ENCODE measurements around the gene TRPM4.
"Not testable (repeated sequence)": the region's sequence is repeated elsewhere in the genome, so short reads cannot be mapped to it uniquely, and the experiment has no call there.

TRPM4 gene

DNA sequence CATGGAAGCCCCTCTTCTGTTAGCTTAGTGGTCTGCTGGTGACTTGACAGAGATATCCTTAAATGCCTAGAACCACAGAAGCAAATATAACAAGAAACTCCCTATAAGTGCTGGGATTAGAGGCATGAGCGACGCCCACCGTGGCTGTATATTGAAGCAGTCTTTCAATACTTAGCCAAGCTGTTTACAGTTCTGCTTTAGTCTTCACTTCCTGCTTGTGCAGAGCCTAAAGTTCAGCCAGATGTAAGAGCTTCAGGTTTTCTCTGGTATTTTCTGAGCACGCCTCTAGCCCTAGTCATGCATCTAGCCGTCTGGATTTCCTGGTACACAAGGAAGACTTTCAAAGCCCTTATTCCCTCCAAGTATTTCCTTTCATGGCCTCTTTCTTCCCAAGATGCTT lies 28.5 kb downstream of the TRPM4 start:
- no peak for DNase-seq (ENCODE audit: extremely low read depth in 1 of 2, low read depth in 1 of 2)

GRCh38 chr19:49188626-49189200 lies 31.1 kb downstream of the TRPM4 start:
- DNase-seq (ENCODE audit: extremely low read depth in 1 of 2, low read depth in 1 of 2), result no peak

DNA sequence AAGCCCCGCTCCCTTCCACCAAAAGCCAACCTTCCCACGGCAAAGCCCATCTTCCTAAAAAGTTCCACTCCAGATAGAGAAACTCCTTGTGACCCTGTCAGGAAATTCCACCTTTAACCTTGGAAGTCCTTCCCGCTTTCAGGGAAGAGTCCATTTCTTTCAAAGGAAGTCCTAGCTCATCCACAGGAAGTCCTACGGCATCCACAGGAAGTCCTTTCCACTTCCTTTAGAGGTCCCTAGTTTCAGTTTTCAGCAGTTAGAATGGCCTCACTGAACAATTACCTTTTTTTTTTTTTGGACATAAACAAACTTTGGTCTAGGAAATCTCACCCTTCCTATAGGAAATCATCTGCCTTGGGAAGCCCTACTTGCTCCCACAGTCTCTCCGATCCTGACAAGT lies 31.7 kb downstream of the TRPM4 start:
- no peak for DNase-seq (ENCODE audit: extremely low read depth in 1 of 2, low read depth in 1 of 2)

- DNase-seq (ENCODE audit: extremely low read depth in 1 of 2, low read depth in 1 of 2), result no peak
These were observed 33.2 kb downstream of the TRPM4 start for GRCh38 chr19:49190781-49191180.

- DNase-seq (ENCODE audit: extremely low read depth in 1 of 2, low read depth in 1 of 2), result no peak
These were observed 36.3 kb downstream of the TRPM4 start for GRCh38 chr19:49193822-49194394.

DNA sequence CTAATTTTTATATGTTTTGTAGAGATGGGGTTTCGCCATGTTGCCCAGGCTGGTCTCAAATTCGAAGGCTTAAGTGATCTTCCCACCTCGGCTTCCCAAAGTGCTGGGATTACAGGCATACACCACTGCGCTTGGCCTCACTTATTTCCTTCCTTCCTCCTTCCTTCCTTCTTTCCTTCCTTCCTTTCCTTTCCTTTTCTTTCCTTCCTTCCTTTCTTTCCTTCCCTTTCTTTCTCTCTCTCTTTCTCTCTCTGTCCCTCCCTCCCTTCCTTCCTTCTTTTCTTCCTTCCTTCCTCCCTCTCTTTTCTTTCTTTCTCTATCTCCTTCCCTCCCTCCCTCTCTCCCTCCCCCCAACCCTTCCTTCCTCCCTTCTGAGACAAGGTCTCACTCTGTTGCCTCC lies 36.8 kb downstream of the TRPM4 start:
- DNase-seq (ENCODE audit: extremely low read depth in 1 of 2, low read depth in 1 of 2), result no peak

- DNase-seq (ENCODE audit: extremely low read depth in 1 of 2, low read depth in 1 of 2), result no peak
These were observed 39.1 kb downstream of the TRPM4 start for GRCh38 chr19:49196527-49197240.

DNA sequence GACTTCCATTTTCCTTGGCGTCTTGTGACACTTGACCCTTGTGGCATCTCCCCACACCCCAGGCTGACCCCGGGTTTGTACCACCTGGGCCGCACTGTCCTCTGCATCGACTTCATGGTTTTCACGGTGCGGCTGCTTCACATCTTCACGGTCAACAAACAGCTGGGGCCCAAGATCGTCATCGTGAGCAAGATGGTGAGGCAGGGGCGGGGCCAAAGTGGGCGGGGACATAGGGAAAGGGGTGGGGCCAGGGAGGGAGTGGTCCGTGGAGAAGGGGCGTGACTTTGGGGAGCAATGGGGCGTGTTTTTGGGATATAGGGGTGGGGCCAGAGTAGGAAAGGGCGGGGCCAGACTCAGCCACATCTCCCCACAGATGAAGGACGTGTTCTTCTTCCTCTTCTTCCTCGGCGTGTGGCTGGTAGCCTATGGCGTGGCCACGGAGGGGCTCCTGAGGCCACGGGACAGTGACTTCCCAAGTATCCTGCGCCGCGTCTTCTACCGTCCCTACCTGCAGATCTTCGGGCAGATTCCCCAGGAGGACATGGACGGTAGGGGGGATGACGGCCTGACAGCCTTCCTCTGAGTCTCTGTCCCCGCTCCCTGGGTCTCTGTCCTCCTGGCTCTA lies 42.8 kb downstream of the TRPM4 start:
- DNase-seq (ENCODE audit: extremely low read depth in 1 of 2, low read depth in 1 of 2), result no peak

DNA sequence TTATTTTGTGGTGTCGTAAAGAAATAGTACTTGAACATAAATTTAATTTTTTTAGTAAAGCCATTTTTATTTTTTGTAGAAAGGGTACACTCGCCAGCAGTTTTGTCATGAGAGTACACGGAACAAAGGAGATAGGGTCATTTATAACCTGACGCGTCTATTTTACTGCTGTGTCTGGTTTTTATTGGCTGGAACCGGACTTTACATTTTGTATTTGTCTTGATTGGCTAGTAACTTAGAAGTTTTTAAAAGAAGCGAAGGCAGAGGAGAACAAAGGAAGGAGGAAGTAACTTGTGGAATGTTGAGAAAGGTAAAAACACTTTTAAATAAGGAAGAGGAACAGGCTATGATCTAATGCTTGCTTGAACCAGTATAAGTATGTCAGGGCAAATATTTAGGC lies 43.5 kb downstream of the TRPM4 start:
- DNase-seq (ENCODE audit: extremely low read depth in 1 of 2, low read depth in 1 of 2), result no peak

DNA sequence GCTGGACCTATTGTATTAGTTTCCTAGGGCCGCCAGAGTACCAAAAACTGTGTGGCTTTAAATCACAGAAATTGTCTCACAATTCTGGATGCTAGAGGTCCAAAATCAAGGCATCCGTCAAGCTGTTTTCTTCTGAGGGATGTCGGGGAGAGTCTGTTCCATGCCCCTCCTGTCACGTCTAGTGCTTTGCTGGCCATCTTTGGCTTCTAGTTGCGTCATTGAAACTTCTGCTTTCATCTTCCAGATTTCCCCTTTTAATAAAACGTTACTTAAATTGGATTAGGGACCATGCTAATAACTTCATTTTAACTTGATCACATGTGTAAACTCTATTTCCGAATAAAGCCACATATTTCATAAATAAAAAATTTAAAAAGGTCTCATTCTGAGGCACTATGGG lies 47.5 kb downstream of the TRPM4 start:
- no peak for DNase-seq (ENCODE audit: extremely low read depth in 1 of 2, low read depth in 1 of 2)

GRCh38 chr19:49209502-49209901 lies 51.9 kb downstream of the TRPM4 start:
- DNase-seq (ENCODE audit: extremely low read depth in 1 of 2, low read depth in 1 of 2), result not testable (repeated sequence)

DNA sequence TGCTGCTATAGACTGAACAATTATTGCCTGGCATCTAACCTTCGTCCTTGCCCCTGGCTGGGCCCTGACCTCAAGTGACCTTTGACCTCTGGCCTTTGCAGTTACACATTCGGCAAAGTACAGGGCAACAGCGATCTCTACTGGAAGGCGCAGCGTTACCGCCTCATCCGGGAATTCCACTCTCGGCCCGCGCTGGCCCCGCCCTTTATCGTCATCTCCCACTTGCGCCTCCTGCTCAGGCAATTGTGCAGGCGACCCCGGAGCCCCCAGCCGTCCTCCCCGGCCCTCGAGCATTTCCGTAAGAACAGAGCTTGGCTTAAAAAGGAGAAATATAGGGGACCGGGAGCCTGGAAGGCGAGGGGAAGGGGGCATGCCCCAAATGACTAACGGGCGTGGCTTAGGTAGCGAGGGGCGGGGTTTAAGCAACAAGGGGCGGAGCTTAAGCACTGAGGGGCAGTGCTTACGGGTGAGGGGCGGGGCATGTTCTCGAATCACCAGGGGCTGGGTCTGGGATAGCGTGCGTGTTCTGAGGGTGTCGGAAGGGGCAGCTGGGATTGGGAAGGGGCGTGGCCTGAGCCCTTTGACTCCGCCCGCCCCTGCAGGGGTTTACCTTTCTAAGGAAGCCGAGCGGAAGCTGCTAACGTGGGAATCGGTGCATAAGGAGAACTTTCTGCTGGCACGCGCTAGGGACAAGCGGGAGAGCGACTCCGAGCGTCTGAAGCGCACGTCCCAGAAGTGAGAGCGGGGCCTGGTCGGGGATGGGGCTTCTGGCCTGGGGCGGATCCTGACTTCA lies 52.7 kb downstream of the TRPM4 start:
- DNase-seq (ENCODE audit: extremely low read depth in 1 of 2, low read depth in 1 of 2), result no peak

GRCh38 chr19:49210901-49211451 lies 53.4 kb downstream of the TRPM4 start:
- DNase-seq (ENCODE audit: extremely low read depth in 1 of 2, low read depth in 1 of 2), result no peak

DNA sequence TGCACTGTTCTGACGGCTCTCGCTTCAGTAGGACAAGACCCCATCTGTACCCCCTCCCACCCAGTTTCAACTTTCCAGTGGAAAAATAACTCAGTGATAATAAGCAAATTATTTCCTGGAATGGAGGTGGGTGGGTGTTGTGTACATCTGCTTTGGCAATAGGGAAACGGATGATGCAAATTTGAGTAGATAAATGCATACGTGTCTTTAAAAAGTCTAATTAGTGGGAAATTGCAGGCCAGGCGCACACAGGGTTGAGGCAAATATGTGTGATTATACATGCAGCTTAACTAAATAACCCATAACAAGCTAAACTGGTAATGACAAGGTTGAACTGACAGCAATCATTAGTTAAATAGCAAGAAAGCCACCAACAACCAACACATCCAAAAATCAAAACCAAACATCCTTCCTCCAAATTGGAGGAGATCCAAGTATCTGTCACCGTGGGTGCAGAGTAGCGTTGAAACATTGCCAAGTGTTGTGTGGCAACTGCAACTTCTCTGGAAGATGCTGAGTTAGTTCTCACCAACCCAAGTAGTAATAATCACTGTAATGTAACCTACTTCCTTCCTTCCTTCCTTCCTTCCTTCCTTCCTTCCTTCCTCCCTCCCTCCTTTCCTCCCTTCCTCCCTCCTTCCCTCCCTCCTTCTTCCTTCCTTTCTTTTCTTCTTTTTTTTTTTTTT lies 54.6 kb downstream of the TRPM4 start:
- DNase-seq (ENCODE audit: extremely low read depth in 1 of 2, low read depth in 1 of 2), result no peak

- no peak for DNase-seq (ENCODE audit: extremely low read depth in 1 of 2, low read depth in 1 of 2)
These were observed 56.2 kb downstream of the TRPM4 start for GRCh38 chr19:49213791-49214190.

DNA sequence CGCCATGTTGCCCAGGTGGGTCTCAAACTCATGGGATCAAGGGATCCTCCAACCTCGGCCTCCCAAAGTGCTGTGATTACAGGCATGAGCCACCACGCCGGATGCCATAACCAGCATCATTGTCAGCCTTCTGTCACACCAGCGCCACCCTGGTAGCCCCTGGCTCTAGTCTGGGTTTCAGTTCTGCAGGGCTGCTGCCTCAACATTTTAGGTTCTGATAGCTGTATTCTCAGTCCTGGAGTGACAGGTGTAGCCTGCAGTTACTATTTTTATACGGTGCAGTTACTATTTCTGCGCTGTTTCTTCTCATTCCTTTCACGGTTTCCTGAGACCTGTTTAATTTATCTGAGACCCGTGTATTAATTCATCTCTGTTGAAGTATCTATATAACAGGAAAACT lies 57.1 kb downstream of the TRPM4 start:
- no peak for DNase-seq (ENCODE audit: extremely low read depth in 1 of 2, low read depth in 1 of 2)

GRCh38 chr19:49216071-49216470 lies 58.5 kb downstream of the TRPM4 start:
- no peak for DNase-seq (ENCODE audit: extremely low read depth in 1 of 2, low read depth in 1 of 2)

- no peak for DNase-seq (ENCODE audit: extremely low read depth in 1 of 2, low read depth in 1 of 2)
These were observed 59.8 kb downstream of the TRPM4 start for GRCh38 chr19:49217382-49217781.

DNA sequence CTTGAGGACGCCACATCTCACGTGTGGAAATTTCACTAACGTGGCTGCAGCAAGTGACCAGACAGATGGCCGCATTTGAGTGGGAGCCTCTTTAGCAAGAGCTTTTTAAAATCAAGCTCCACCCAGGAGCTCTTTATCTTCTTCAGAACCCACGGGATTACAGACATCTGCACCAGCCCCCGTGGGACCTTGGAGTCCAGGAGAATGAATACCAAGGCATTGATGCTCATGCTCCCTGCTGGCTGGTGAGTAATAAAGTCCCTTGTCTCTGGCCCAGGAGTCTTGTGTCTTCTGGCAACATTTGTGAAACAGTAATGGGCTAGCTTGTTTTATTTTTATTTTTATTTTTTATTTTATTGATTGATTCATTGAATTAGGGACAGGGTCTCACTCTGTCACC lies 64.4 kb downstream of the TRPM4 start:
- no peak for DNase-seq (ENCODE audit: extremely low read depth in 1 of 2, low read depth in 1 of 2)

DNA sequence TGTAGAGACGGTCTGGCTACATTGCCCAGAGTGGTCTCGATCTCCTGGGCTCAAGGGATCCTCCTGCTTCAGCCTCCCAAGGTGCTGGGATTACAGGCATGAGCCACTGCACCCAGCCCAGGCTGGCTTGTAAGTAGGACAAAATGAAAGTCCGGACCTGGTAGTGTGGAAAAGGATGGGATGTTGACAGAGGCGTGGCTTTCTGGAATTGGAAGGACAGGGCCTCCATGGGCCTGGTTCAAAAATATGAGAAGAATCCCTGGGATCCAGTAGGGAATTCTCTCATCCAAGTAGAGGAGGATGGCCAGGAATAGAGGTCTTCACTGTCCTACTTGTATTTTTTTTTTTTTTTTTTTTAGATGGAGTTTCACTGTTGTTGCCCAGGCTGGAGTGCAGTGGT lies 64.9 kb downstream of the TRPM4 start:
- DNase-seq (ENCODE audit: extremely low read depth in 1 of 2, low read depth in 1 of 2), result no peak
